ENCODE results near the gene TMEM114.

DNA sequence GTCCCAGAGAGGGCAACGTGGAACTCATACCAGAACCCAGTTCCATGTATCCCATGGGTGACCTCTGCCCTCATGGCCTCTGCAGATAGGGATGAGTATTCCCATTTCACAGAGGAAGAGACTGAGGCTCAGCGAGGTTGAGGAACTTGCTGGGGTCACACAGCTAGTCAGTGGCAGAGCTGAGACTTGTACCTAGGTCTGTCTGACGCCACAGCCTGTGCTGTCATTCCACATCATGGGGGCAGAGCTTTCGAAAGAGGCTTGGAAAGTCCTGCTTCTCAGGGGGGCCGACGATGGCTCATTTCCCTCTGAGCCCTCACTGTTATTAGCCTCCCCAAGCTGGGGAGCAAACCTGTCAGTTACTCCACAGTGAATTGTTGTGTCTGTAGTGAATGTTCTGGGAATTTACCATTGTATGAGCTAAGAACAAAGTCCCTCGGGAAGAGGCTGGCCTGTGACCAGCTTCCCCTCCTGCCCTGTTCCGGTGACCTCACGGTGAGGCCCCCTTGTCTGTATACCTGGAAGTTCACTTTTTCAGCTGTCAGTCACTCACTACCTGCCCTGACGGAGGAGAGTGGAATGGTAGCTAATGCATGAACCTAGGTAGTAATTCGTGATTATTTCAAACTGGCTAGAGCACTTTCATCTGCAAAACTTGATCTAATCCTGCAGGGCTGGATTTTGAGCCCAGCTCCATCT is 40.1 kb upstream of the TMEM114 start:
- TF ChIP-seq POLR2AphosphoS5 (IDR thresholded peaks at IDR 0.05) (no peak), POLR2A (IDR thresholded peaks at IDR 0.05) (no peak)
- TF ChIP-seq, protein P1, sequence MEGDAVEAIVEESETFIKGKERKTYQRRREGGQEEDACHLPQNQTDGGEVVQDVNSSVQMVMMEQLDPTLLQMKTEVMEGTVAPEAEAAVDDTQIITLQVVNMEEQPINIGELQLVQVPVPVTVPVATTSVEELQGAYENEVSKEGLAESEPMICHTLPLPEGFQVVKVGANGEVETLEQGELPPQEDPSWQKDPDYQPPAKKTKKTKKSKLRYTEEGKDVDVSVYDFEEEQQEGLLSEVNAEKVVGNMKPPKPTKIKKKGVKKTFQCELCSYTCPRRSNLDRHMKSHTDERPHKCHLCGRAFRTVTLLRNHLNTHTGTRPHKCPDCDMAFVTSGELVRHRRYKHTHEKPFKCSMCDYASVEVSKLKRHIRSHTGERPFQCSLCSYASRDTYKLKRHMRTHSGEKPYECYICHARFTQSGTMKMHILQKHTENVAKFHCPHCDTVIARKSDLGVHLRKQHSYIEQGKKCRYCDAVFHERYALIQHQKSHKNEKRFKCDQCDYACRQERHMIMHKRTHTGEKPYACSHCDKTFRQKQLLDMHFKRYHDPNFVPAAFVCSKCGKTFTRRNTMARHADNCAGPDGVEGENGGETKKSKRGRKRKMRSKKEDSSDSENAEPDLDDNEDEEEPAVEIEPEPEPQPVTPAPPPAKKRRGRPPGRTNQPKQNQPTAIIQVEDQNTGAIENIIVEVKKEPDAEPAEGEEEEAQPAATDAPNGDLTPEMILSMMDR (IDR thresholded peaks at IDR 0.05): no peak
